GM06990 (cell line): ENCODE measurements around the gene ADAMTS20.

Experiments used
- DNase-seq: peaks from one replicate; pipeline ENCODE4 v3.0.0-alpha.2; 2011; ENCODE audit not compliant: insufficient read length; ENCODE audit errors: extremely low read depth
- H3K27me3 ChIP-seq: replicated peaks from 2 replicates; pipeline ENCODE4 v1.6.0; 2011; ENCODE audit warnings: low read length; ENCODE audit not compliant: control insufficient read depth, insufficient read depth
- H3K36me3 ChIP-seq: 2 replicates; pipeline ENCODE4 v1.5.1; 2011; ENCODE audit warnings: low read length; ENCODE audit not compliant: control insufficient read depth, insufficient read depth
- H3K4me3 ChIP-seq: replicated peaks from 2 replicates; pipeline ENCODE4 v1.5.1; 2011; ENCODE audit warnings: low read depth, mild to moderate bottlenecking, control low read depth, low read length
- TF ChIP-seq, protein P1 (sequence below): IDR thresholded peaks from 2 replicates; pipeline ENCODE4 v1.5.1; 2011; ENCODE audit warnings: low read length, control low read depth, mild to moderate bottlenecking, inconsistent platforms; ENCODE audit not compliant: insufficient read depth, poor library complexity, severe bottlenecking

ADAMTS20 gene

DNA sequence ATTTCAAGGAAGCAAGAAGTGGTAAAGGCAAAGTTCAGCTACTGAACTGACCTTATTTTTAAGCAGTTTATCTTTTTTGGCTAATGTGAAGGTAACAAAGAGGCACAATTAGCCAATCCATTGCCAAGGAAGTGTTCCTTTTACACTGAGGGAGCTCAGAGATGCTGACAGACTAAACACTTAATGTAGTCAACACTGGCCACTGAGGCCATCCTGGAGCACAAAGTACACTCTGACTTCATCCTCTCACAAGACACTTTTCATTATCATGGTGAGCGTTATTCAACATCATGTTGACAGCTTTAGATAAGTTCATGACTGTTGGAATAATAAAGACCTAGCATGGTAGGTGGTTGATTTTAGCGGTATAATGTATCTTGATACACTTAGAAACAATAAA, 89.9 kb downstream of the ADAMTS20 start:
- H3K27me3 ChIP-seq: no peaks in the 10 kb centered on the region
- no peak overlapping the region for H3K4me3 ChIP-seq
- no peak for DNase-seq
- no peaks in the 10 kb centered on the region for H3K36me3 ChIP-seq
- TF ChIP-seq, protein P1, sequence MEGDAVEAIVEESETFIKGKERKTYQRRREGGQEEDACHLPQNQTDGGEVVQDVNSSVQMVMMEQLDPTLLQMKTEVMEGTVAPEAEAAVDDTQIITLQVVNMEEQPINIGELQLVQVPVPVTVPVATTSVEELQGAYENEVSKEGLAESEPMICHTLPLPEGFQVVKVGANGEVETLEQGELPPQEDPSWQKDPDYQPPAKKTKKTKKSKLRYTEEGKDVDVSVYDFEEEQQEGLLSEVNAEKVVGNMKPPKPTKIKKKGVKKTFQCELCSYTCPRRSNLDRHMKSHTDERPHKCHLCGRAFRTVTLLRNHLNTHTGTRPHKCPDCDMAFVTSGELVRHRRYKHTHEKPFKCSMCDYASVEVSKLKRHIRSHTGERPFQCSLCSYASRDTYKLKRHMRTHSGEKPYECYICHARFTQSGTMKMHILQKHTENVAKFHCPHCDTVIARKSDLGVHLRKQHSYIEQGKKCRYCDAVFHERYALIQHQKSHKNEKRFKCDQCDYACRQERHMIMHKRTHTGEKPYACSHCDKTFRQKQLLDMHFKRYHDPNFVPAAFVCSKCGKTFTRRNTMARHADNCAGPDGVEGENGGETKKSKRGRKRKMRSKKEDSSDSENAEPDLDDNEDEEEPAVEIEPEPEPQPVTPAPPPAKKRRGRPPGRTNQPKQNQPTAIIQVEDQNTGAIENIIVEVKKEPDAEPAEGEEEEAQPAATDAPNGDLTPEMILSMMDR: no peak

DNA sequence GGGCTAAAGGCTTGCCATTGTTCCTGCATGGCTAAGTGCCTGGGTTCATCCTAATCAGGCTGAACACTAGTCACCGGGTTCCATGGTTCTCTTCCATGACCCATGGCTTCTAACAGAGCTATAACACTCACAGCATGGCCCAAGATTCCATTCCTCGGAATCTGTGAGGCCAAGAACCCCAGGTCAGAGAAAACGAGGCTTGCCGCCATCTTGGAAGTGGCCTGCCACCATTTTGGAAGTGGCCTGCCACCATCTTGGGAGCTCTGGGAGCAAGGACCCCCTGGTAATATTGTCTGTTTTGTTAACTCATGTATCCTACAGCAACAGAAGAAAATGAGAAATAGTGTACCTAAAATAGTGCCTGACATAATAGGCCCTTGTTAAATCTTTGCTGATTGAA, 92.7 kb downstream of the ADAMTS20 start:
- Histone ChIP-seq H3K27me3 (no peaks in the 10 kb centered on the region), H3K4me3 (no peak overlapping the region)
- TF ChIP-seq, protein P1: no peak

DNA sequence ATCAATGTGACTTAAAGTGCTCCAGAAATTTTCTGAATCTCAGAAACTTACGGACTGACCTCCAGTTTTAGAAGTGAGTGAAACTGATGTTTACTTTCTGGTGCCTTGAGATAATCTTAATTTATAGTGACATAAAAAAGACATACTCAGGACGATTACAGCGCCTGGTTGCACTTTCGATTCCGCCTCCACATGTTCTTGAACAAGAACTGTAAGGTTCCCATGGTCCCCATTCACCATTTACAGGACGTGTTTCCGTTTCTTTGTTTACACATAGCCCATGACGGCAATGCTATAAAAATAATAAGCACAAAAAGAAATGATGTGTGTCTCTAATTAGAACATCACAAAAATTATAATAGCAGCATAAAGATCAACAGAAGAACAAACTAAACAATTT, 98.2 kb downstream of the ADAMTS20 start:
- no peak overlapping the region for H3K4me3 ChIP-seq
- H3K27me3 ChIP-seq: no peaks in the 10 kb centered on the region
- TF ChIP-seq, protein P1: no peak
- no peaks in the 10 kb centered on the region for H3K36me3 ChIP-seq
- no peak for DNase-seq

More for the DNA sequence above, 92.7 kb downstream of the ADAMTS20 start:
- no peak for DNase-seq
- H3K36me3 ChIP-seq: no peaks in the 10 kb centered on the region

DNA sequence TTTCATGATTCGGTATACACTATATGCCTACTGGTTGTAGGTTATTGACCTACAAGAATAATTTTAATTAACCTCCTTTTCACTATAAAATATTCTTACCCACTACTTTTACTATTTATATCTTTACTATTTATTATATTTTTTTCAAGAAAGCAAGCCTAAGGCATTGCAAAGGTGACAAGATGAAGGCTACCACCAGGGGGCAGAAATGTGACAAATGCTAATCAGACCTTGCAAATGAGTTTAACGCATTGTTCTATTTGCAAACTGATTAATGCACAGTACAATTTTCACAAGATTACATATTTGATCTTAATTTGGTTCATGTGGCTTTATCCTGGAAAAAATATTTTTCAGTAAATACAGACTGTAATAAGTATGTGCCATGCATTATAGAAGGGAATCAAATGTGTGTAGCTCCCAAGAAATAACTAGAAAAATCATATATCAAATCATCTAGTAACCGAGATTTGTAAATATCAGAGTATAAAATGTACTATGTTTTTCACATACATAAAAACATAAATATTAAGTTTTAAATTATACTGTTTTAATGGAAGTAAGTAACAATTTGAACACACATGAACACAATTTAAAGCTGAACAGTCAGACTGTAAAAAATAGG, 107.0 kb downstream of the ADAMTS20 start:
- Histone ChIP-seq H3K27me3 (no peaks in the 10 kb centered on the region), H3K4me3 (no peak overlapping the region), H3K36me3 (no peaks in the 10 kb centered on the region)
- DNase-seq: no peak
- TF ChIP-seq, protein P1: peak; percentile 83

DNA sequence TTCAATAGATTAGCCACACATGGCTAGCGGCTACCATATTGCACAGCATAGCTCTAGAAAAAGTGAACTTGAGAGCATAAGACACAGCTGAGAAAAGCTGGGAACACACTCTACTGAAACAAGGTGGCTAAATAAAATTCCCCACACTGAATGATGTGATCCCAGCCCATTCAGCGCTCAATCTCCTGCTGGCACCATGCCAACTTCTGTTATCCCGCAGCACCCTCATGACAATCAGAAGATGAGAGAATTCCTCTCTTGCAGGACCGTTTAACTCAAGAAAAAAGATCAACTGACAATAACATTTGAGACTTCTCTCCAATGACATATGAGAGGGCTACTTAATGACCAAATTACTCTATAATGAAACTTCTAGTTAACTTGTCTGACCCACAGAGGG, 115.4 kb downstream of the ADAMTS20 start:
- TF ChIP-seq, protein P1: no peak
- H3K4me3 ChIP-seq: no peak overlapping the region
- no peaks in the 10 kb centered on the region for H3K36me3 ChIP-seq
- no peaks in the 10 kb centered on the region for H3K27me3 ChIP-seq
- no peak for DNase-seq

GRCh38 chr12:43434614-43435013, 117.4 kb downstream of the ADAMTS20 start:
- TF ChIP-seq, protein P1: no peak
- H3K4me3 ChIP-seq: no peak overlapping the region
- H3K36me3 ChIP-seq: no peaks in the 10 kb centered on the region
- H3K27me3 ChIP-seq: no peaks in the 10 kb centered on the region
- DNase-seq: no peak
